Spleen (tissue), 7 donors: Measurements from ENCODE around the gene NFX1.

Source experiments
- POLR2A ChIP-seq, 3 donors: fragments of 450-650 bp; IDR thresholded peaks; one replicate each; pipeline ENCODE4 v1.5.1; 2017; ENCODE audit warnings: antibody characterized with exemption in 3 of 3, mild to moderate bottlenecking in 1 of 3
- POLR2AphosphoS5 ChIP-seq, 3 donors: sonication (generic); formaldehyde crosslinking; IDR thresholded peaks; one replicate each; pipeline ENCODE4 v1.5.1; 2017; ENCODE audit warnings: antibody characterized with exemption in 3 of 3
- TF ChIP-seq, protein P1 (sequence below), 11 experiments: fragments of 200-600 bp in 7 of 11; fragments of 450-650 bp in 4 of 11; sonication (generic) in 4 of 11; IDR thresholded peaks in 8 of 11; conservative IDR thresholded peaks in 3 of 11; 1 replicate in 7 of 11; 2 replicates in 4 of 11; pipeline versions ENCODE4 v1.4.0 to v1.8.0; 2016 to 2021; ENCODE audit warnings: antibody characterized with exemption in 11 of 11, inconsistent platforms in 4 of 11, mild to moderate bottlenecking in 1 of 11
- donor health status: DM: no; HTN: no; CAD: no; lungs with moderate emphysema.
- donor health status: DM: no; HTN: no; CAD: no.
- donor health status: DM: no; HTN: no; CAD: no.

- no peak for TF ChIP-seq POLR2AphosphoS5 (IDR thresholded peaks at IDR 0.05)
- TF ChIP-seq, protein P1, sequence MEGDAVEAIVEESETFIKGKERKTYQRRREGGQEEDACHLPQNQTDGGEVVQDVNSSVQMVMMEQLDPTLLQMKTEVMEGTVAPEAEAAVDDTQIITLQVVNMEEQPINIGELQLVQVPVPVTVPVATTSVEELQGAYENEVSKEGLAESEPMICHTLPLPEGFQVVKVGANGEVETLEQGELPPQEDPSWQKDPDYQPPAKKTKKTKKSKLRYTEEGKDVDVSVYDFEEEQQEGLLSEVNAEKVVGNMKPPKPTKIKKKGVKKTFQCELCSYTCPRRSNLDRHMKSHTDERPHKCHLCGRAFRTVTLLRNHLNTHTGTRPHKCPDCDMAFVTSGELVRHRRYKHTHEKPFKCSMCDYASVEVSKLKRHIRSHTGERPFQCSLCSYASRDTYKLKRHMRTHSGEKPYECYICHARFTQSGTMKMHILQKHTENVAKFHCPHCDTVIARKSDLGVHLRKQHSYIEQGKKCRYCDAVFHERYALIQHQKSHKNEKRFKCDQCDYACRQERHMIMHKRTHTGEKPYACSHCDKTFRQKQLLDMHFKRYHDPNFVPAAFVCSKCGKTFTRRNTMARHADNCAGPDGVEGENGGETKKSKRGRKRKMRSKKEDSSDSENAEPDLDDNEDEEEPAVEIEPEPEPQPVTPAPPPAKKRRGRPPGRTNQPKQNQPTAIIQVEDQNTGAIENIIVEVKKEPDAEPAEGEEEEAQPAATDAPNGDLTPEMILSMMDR (IDR thresholded peaks at IDR 0.05 in 8 of 11, conservative IDR thresholded peaks at IDR 0.05 in 3 of 11) = no peak
- no peak for TF ChIP-seq POLR2A (IDR thresholded peaks at IDR 0.05)
Measured at GRCh38 chr9:33341182-33341581, 50.9 kb downstream of the NFX1 start.
